GM18870 (cell line): ENCODE results near the gene ADGRG2.
"Not testable (repeated sequence)": the region's sequence is repeated elsewhere in the genome, so short reads cannot be mapped to it uniquely, and the experiment has no call there.

ENCODE experiments used
- ATAC-seq: cut with Tn5 transposase; IDR thresholded peaks from one replicate; pipeline ENCODE4 v1.9.1; 2021; ENCODE audit warnings: moderate library complexity; ENCODE audit not compliant: unreplicated experiment

The ADGRG2 gene

DNA sequence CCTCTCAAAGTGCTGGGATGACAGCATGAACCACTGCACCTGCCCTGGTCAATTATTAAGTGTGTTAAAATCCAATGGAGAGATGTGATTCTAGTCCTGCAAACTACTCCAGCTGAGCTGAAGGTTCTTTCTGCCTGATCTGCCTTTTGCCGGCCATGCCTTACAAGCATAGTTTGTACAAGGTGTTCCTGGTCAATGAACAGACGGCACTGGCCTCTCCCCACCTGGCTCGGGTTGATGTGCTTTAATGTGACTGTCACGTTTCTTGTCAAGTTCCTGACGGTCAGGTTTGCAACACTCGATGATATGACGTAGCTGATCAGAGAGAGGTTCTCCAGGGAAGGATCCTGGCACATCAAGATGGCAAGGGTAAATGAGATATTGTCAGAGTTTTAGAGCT, 115.3 kb downstream of the ADGRG2 start:
- ATAC-seq: no peak

DNA sequence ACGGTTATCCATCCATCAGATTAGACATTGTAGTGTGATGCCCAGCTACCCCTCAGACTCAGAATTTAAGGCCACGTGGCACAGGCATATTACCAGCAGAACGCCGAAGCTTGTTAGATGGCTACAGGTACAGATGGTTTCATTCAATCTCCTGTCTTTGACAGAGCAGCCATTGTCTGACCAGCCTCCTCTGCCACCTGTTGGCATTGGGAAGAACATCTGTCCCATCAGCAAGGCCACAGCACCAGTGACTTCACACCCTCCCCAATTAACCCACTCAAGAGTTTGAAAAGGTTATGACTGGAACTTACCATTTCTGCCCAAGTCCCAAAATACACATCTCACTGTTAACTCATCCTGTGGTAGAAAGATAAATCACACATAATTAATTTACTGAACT, 116.4 kb downstream of the ADGRG2 start:
- ATAC-seq: no peak

DNA sequence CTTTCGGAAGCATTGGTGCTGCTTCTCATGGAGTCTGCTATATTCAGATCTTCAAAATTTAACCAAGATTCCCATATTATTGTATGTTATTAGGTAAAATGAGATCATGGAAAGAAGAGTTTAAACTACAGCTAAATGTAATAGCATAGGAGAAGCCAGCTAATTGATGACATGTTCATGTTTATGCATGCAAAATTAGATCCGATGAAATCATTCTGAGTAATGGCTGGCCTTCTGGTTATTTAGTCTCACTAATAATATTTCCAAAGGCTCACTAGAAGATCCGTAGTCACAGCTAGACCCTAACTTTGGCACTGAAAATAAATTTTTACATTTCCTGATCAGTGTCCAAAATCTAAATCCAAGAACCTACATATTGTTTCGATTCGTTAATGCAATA, 118.5 kb downstream of the ADGRG2 start:
- no peak for ATAC-seq

DNA sequence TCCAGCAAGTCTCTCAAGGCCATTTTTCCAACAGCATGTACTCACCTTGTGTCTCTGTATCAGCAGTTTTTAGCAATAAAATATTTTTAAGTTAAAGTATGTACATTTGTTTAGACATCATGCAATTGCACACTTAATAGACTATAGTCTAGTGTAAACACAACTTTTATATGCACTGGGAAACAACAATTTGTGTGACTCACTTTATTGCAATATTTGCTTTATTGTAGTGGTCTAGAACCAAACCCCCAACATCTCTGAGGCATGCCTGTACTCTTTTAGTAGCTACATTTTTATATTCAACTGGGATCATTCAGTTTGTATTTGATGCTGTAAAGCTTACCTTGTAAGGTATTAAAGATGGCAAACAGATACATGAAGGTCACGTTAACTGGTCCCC, 123.6 kb downstream of the ADGRG2 start:
- ATAC-seq: no peak

DNA sequence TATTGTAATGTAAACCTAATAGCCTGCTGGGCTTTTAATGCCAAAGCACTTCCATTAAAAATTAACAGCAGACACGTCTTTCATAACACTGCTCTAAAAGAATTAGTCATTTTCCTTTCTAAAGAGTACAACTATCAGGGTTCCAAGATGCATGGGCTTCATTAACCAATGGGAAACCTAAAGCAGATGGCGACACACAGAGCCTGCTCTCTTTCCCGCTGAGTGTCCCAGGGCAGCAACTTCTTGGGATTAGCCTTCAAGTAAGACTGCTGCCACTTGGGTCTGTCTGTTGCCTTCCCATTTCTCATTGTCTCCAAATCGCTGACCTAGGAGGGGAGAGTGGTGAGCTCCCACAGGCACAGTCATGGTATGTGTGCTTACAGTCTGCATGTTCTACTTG, 124.4 kb downstream of the ADGRG2 start:
- no peak for ATAC-seq

DNA sequence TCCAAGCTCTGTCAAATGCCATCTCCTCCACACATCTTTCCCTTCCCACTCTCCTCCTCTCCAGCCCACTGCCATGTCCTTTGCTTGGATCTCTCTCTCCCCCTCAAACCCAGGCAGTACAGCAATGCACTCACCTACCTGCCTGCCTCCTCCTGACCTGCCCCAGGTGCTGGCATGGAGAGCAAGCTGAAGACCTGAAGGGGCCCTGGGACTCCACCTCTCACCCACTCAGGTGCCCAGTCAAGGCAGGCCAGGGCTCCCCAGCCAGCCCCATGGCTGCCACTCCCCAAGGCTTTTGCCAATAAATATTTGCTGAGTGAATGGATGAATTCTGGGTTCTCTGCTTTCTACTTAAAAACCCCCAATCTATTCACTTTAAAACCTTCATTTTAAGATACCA, 125.7 kb downstream of the ADGRG2 start:
- ATAC-seq: no peak

DNA sequence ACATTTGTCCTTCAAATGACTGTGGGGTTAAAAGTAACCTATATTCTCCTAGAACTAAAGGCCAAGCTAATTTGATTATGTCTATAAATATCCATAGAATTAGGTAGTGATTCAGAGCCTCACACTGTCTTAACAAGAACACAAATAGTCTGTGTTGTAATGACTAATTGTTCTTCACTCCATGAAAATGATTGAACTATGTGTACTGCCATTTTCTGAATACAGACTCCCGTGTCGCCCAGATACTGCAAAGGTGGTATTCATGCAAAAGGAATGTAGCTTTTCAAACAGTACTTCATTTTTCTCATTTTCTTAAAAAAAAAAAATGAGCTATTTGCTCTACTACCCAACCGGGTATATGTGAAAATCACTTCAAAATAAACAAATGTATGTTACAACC, 127.0 kb downstream of the ADGRG2 start:
- no peak for ATAC-seq

DNA sequence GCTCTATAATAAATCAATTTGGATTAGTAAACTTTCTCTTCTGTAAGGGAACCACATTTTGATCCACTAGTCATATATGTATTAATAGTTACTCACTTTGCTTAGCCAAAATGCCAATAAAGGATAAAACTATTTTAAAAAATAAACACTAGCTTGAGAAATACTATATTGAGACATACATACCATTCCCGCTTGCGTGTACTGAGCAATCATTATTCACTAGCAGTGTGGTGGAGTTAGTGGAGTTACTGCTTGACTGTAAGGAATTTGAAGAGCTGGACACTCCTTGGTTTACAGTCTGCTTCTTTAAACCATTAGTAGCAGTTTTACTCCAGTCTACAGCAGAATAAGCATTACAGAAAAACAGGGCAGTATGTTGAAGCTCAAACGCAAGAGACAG, 127.6 kb downstream of the ADGRG2 start:
- no peak for ATAC-seq

DNA sequence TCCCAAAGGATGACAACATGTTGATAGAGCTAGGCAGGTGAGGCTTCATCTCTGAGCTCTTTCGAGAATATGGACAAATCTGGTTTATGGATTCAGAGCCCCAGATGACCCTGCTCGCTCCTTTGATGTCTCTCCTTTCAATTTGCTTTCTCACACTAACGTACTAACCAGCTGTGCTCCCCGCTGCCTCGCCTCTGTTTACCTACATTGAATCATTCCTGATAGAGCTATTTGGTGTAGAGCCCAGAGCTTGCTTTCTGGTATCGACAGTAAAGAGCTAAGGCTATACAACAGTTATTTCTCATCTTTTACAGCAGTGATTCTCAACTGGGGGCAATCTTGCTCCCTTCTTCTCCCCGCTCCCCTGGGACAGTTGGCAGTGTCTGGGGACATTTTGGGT, 129.4 kb downstream of the ADGRG2 start:
- ATAC-seq: no peak

DNA sequence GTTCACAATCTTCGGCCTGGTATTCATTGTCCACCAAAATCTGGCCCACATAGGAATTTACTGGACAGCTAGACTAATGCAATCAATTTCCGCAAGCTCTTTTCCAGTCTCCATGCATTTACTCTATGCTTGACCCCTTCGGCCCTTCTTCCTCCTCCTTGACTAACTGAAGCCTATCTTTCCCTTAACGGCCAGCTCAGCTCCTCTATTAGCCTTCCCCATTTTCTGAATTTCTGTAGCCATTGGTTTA, 137.2 kb downstream of the ADGRG2 start:
- peak; percentile 21 for ATAC-seq

DNA sequence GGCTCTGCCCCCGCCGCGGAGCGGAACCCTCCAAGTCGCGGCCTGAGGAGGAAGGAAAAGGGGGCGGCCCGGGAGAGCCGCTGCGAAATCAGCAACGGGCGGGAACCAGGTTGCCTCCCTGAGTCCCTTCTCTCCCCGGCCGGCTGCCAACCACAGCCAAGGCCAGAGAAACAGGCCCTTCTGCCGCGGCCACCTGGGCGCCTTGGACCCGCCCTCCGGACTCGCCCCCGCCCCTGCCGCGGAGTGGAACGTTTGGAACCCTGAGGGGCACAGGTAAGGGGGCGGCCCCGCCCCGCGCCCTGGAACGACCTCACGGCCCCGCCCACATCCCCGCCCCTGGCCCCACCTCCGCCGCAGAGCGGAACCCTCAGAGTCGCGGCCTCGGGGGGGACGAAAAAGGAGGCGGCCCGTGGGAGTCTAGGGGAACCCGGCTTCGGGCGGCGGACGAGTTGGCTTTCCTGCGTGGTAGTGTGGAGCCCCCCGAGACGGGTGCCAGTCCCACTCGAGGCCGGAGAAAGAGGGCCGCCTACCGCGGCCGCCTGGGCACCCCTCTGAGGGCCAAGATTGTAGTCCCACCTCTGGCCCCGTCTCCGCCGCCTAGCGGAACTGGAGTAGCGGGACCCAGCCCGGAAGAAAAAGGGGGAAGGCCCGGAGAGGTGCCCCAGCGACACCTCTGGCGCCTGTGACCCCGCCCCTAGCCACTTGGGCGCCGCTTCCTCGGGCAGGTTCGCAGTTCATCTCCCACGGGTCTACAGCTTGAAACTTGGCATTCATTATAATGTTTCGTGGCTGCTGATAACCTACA, 137.7 kb downstream of the ADGRG2 start:
- ATAC-seq: peak; percentile 81

DNA sequence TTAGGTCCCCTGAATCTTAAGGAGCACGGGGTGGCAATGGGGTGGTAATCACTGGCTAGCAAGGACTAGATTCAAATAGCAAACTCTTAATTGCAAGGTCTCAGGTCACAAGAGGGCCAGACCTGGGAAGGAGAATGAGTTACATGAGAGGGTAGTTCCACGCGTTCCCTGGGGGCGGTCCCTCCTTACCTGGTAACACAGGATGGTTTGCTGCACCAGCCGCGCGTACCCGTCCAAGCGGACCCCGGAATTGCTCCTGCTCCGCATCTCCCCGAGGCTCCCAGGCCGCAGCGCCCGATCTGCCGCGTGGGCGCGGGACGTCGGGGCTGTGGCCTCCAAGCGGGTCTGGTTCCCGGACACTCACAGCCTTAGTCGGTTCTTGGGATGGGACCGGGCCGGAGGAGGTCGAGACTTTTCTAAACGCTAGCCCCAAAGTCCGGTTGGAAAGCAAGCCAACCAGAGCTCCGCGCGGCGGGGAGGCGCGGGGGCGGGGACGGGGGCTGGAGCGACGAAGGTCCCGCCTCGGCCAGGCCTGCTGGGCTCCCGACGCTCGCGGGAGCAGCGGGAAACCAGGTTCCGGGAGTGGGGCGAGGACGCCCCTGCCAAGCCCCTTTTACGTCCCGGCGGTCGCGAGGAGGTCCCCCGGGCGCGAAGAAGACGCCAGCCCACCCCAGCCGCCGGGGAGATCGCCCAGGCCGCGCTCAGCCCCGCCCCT, 138.4 kb downstream of the ADGRG2 start, which contains the start of gene PHKA2:
Gene PHKA2, minus strand, starts transcription at position 449 of the 715 bp plus-strand sequence. Its CDS starts 182 bp downstream, at position 267.
- ATAC-seq: peak; percentile 29

DNA sequence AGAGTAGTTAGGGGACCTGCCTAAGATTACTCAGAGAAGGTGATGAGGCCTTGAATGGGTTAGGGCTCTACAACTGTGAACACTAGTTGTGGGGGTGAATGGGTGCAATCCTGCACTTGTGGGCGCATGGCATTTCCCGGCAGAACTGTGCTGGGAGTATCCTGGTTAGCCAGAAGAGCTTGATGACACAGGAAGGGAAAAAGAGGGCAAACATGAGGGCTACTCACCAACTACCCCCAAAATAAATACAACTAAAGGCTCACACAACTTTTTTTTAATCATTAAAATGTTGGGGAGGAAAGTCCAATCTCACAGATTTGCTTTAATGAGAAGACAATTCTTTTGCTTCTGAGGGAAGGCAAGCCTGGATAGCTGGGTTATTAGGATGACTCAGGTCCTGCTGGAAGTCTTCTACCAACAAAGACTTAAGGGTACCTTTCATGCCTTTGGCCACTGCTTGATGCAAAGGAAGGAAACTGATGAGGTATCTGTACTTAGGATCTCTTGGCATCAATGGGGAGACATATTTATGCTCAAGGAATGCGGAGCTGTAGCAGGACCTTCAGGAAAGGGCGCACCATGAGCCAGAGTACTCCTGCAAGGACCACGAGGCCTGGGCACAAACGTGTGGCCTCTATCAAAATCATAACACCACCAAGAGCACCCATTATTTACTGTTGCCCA, 141.0 kb downstream of the ADGRG2 start:
- ATAC-seq: no peak

DNA sequence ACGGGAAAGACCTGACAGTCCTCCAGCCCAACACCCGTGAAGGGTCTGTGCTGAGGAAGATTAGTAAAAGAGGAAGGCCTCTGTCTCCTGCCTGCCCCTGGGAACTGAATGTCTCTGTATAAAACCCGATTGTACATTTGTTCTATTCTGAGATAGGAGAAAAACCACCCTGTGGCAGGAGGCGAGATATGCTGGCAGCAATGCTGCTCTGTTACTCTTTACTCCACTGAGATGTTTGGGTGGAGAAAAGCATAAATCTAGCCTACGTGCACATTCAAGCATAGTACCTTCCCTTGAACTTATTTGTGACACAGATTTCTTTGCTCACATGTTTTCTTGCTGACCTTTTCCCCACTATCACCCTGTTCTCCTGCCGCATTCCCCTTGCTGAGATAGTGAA, 142.0 kb downstream of the ADGRG2 start:
- not testable (repeated sequence) for ATAC-seq

DNA sequence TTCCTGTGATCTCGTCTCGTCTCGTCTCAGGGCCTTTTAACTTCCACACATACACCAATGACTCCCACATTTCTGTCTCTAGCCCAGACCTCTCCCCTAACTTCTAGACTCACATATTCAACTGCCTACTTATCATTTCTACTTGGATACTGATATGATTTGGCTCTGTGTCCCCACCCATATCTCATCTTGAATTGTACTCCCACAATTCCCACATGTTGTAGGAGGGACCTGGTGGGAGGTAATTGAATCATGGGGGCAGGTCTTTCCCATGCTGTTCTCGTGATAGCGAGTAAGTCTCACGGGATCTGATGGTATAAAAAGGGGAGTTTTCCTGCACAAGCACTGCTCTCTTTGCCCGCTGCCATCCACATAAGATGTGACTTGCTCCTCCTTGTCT, 147.3 kb downstream of the ADGRG2 start:
- ATAC-seq: no peak

DNA sequence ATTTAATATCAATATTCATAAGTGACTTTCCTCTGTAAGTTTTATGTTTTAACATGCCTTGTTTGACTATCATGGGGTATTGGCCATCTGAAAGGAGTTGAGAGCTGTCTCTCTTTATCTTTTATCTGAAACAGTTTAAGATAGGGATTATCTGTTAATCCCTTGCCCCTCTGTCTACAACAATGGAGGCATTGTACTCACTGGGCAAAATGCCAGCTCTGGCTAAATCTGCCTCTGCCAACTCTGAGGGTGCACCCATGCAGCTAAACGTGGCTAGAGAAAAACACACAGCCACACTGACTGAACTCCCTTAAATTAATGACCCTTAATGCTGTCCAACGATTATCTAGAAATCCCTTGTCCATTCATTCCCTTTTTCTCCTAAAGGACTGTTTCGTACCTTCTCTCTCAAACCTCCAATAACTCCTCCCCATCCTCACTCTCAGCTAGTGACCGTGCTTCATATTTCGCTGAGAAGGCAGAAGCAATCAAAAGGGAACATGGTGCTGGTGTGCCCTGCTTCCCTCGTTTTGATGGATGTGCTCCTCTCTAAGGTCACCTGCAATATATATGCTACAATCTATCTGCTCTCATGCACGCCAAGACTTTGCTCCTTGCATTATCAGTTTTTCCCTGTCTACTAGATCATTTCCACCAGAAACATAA, 148.6 kb downstream of the ADGRG2 start:
- ATAC-seq: no peak

DNA sequence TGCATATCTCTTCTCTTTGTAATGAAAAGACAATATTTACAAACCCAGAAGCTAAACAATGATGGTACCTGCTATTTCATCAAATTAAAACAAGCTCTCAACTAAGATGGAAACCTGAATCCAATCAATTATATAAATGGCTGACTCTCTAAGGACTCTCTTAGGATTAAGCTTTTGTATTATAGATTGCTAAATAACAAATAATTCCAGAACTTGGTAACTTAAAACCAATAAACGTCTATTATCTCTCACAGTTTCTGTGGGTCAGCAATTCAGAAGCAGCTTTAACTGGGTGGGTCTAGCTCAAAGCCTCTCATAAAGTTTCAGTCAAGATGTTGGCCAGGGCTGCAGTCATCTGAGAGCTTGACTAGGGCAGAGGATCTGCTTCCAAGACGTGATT, 150.8 kb downstream of the ADGRG2 start:
- ATAC-seq: no peak

DNA sequence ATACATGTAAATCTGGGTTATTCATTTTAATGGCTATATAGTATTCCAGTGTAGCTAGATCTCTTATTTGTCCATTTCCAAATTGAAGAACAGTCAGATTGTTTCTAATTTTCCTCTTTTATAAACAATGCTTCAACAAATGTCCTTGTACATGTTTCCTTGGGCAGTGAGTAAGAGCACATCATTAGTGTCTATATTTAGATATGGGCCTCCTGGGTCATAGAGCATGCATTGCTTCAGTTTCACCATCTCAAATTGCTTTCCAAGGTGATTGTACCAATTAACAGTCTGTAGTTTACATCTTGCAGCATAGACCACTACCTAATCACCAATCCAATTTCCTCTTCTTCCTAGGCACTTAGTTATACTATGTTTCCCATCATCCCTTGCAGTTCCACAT, 151.8 kb downstream of the ADGRG2 start:
- no peak for ATAC-seq

DNA sequence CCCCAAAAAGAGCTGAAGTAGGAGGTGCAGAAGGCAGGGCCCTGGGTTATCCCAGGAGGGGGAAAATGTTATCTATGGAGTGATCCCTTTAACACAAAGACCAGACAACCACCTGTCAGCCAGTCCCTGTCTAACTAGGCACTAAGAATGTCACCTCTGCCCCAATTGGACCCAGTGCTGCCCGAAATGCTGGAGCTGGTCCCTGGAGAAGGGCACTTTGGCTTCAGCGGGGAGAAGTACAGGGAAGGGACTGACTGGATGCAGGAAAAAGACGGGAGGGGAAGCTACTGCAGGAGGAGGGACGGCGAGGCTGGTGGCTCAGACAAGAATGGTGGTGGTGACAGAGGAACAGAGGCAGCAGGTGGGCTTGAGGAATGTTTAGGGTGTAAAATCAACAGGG, 155.6 kb downstream of the ADGRG2 start:
- ATAC-seq: no peak

DNA sequence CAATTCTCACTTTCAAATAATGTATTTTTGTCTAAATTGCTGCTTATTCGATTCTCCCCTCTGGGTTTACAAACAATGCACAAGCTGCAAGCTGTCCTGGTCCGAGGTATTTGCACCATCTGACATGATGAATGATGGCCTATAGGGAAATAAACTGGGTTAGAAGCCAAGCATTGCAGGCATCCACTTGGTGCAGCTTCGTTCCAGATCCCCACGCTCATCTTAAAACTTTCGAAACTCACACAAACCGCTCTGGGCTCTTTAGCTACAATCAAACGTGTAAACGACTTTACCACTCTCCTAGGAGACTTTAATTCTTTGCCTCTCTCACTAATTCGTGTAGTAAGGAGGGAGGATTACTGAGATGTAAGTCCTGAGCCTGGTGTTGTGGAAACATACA, 157.4 kb downstream of the ADGRG2 start:
- no peak for ATAC-seq

DNA sequence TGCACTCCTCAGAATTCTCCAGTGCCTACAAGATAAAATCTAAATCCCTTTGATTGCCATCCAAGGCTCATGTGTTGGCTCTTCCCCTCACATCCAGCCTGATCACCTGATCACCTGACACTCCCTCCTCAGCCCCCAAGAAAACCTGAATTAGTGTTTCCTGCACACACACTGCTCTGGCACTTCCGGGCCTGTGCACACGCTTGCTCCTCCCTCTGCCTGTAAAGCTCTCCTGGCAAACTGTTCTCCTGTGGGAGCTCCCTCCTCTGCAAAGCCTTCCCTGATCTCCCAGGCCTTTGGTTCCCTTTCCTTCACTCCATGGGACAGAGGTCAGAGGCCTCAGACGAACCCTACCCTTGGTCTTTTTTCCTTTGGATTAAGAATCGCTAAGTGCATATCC, 158.2 kb downstream of the ADGRG2 start:
- no peak for ATAC-seq

DNA sequence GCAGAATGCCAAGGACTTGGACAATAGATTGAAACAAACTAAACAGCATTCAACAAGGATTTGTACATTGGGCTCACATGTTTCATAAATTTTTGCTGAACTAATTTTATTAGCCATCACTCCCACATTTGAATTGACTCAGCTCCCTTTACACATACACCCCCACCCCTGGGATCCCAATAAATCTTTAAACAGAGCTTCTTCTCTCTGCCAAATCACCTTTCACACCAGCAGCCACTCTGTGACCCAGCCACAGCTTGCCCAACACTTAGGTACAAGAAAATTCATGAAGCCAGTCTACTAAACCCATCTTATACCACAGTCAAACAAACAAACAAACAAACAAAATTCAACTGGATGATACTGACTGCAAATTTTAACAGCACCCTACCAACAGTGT, 159.9 kb downstream of the ADGRG2 start:
- no peak for ATAC-seq
